ENCODE measurements around the gene GPR135. TPM values are rescaled to one million over a fixed set of nuclear protein-coding genes. Genes with fewer than 3 reads are reported as not detected.

The GPR135 gene
- total and polyA plus RNA-seq, 8 donors, result 0.93 to 2.0 (median 1.3) TPM

- no peak overlapping the region for H3K27ac ChIP-seq
These were observed 43.9 kb upstream of the GPR135 start for GRCh38 chr14:59509101-59509500.

DNA sequence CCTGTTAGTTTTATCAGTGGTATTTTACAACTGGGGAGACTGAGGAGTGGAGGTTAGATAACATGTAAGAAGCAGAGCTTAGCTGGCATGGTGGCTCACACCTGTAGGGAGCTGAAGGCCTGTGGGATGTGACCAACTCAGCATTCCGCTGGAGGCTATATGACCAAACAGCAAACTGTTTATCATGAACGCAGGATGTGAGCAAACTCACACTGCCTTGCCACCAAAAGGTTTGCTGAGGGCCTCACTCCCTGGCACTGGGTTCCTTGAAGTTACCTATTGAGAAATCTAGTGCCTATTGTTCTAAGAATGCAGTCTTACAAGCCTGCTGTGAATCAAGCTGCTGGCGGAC, 42.5 kb upstream of the GPR135 start:
- H3K4me3 ChIP-seq, result no peak overlapping the region

More at GRCh38 chr14:59509101-59509500, 43.9 kb upstream of the GPR135 start:
- H3K36me3 ChIP-seq, result no peaks in the 10 kb centered on the region
- intact Hi-C loops (cut with DNase I), result no loop called here
- H3K4me3 ChIP-seq, result no peak overlapping the region
- no peaks in the 10 kb centered on the region for H3K9me3 ChIP-seq
- 60 to 75% methylated on average over 3 of the region's 3 CpGs for WGBS, 2 donors
- TF ChIP-seq CTCF (IDR thresholded peaks at IDR 0.05), result no peak
- DNase-seq (no peak), ATAC-seq (no peak), FAIRE-seq (no peak)
- no peaks in the 10 kb centered on the region for H3K4me1 ChIP-seq
- H3K27me3 ChIP-seq, result no peaks in the 10 kb centered on the region

DNA sequence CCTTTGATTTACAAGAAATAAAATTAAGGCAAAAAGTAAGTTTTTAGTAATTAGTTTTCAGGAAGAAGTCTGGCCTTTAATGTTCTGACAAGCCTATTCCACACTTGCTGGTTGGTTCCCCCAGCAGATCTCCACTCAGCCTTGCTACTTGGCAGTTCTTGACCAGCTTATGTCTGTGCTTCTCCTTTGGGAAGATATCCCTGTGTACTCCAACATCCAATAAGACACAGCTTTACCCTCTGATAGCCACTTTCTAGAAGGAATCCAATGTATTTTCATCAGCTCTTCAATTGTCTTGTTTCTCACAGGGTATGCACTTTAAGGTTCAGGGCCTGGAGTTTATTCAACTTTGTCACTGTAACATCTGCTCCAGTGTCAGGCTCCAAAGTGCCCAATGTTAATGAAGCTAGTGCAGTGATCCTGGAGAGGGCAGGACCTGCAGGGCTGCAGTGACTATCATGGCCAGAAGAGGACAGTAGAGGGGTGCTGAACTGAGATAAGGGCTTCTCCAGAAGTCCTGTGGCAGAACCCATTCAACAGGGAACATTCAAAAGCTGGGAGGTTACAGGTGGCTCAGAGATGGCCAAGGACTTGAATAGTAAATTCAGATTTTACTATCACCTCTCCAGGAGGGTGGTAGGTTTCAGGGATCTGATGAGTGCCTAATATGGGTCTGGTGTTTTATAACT, 42.0 kb upstream of the GPR135 start:
- intact Hi-C loops (cut with DNase I), result no loop called here
- FAIRE-seq (no peak), ATAC-seq (peak; percentile 76 to 94 (median 90)), DNase-seq (peak in 5 of 6 donors; percentile 16 to 62 (median 28))
- no peaks in the 10 kb centered on the region for H3K27me3 ChIP-seq
- no peaks in the 10 kb centered on the region for H3K36me3 ChIP-seq
- TF ChIP-seq CTCF (IDR thresholded peaks at IDR 0.05), result peak; percentile 33 to 62 (median 58)
- H3K4me1 ChIP-seq, result no peaks in the 10 kb centered on the region
- H3K27ac ChIP-seq, result no peak overlapping the region
- no peaks in the 10 kb centered on the region for H3K9me3 ChIP-seq
- H3K4me3 ChIP-seq, result no peak overlapping the region

More for the DNA sequence above, 42.5 kb upstream of the GPR135 start:
- no peaks in the 10 kb centered on the region for H3K36me3 ChIP-seq
- DNase-seq (no peak), ATAC-seq (no peak), FAIRE-seq (no peak)
- no peak for TF ChIP-seq CTCF (IDR thresholded peaks at IDR 0.05)
- intact Hi-C loops (cut with DNase I), result no loop called here
- H3K9me3 ChIP-seq, result no peaks in the 10 kb centered on the region
- no peak overlapping the region for H3K27ac ChIP-seq
- 90 to 96% methylated on average over 3 of the region's 3 CpGs for WGBS, 2 donors
- no peaks in the 10 kb centered on the region for H3K4me1 ChIP-seq
- no peaks in the 10 kb centered on the region for H3K27me3 ChIP-seq

DNA sequence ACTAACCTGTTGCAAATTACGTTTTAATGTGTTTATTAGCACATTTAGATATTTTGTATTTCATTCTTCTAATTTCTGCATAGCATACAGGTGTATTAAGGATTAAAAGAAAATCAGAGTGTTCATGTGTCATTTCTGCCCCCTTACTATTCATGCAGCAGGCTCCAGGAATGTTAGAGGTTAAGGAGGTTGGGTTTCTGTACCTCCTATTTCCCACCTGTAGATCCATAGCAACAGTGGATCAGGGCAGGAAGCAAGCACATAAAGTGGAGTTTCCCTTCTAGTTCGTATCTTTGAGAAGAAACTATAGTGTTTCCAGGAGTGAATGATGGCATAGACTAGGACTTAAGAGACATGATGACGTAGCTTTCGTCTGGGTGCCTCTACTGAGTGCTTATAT, 38.1 kb upstream of the GPR135 start:
- Histone ChIP-seq H3K4me3 (no peak overlapping the region), H3K4me1 (no peaks in the 10 kb centered on the region), H3K36me3 (no peaks in the 10 kb centered on the region), H3K27ac (no peak overlapping the region), H3K9me3 (no peaks in the 10 kb centered on the region), H3K27me3 (no peaks in the 10 kb centered on the region)
- no peak for DNase-seq
- WGBS, 2 donors, result 79 to 94% methylated on average over 4 of the region's 4 CpGs
- ATAC-seq, result no peak
- FAIRE-seq, result no peak
- intact Hi-C loops (cut with DNase I), result no loop called here
- TF ChIP-seq CTCF (IDR thresholded peaks at IDR 0.05), result no peak

DNA sequence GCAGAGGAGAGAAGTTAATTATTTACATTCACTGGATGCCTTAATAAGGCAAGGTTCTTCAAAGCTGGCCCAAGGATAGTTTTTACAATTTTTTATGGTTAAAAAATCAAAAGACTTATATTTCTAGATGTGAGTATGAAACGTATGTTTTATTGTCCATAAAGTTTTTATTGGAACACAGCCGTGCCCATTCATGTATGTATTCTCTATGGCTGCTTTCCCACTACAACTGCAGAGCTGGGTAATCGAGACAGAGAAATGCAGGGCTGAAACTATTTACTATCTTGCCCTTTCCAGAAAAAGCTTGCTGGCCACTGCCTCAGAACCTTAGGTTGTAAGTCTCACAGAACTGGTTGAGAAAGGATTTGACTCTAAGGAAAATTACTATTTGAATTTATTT, 35.6 kb upstream of the GPR135 start:
- 87 to 90% methylated on average over 3 of the region's 3 CpGs for WGBS, 2 donors
- intact Hi-C loops (cut with DNase I), result no loop called here
- ATAC-seq, result no peak
- TF ChIP-seq CTCF (IDR thresholded peaks at IDR 0.05), result no peak
- no peaks in the 10 kb centered on the region for H3K4me1 ChIP-seq
- H3K27me3 ChIP-seq, result no peaks in the 10 kb centered on the region
- H3K9me3 ChIP-seq, result no peaks in the 10 kb centered on the region
- H3K4me3 ChIP-seq, result no peak overlapping the region
- FAIRE-seq, result peak; percentile 63
- no peak for DNase-seq
- no peak overlapping the region for H3K27ac ChIP-seq
- H3K36me3 ChIP-seq, result no peaks in the 10 kb centered on the region
